ENCODE data around the gene PMEPA1. TPM values are rescaled to one million over a fixed set of nuclear protein-coding genes. Genes with fewer than 3 reads are reported as not detected.

Gene PMEPA1
- total and polyA plus RNA-seq, 3 experiments from 2014 or later = 0.30 to 4.4 (median 3.8) TPM

GRCh38 chr20:57620999-57621398 lies 88.8 kb downstream of the PMEPA1 start:
- Histone ChIP-seq H3K27me3 (ENCODE audit: insufficient read depth, low read length, poor library complexity, severe bottlenecking) (no peaks in the 10 kb centered on the region), H3K4me3 (ENCODE audit: low read length) (peak overlapping the region; percentile 56), H3K9me3 (ENCODE audit: low read length) (no peaks in the 10 kb centered on the region), H3K27ac (ENCODE audit: low read depth, low read length) (peak overlapping the region; percentile 84), H3K4me1 (ENCODE audit: insufficient read depth, low read length) (peaks cover 72% of the 10 kb centered on the region), H3K36me3 (ENCODE audit: insufficient read depth, low read length) (no peaks in the 10 kb centered on the region)
- POLR2A ChIA-PET = interaction anchor here (0.7 to 2.6 kb wide), 3 partner anchors 8 to 224 kb away, joined by 3 to 46 read pairs (median 16); no protein-coding TSS in a partner anchor
- CTCF ChIA-PET = interaction anchor here (1.1 to 10.5 kb wide), 11 partner anchors 8 to 89 kb away, joined by 3 to 92 read pairs (median 9); partner anchors contain the start of gene PMEPA1
- peak overlapping the region; percentile 82 to 97 (median 93) for H3K4me3 Mint-ChIP-seq
- H3K9me3 Mint-ChIP-seq = peaks cover 0 to 7% (median 2%) of the 10 kb centered on the region in 5 donors
- peaks cover 59 to 80% (median 67%) of the 10 kb centered on the region in 3 donors for H3K4me1 Mint-ChIP-seq
- peak in 2 of 5 donors; percentile 29 to 53 for DNase-seq
- H3K27me3 Mint-ChIP-seq = peaks cover 0 to 3% of the 10 kb centered on the region in 2 donors
- peaks cover 2 to 14% (median 13%) of the 10 kb centered on the region in 3 donors for H3K36me3 Mint-ChIP-seq
- H3K27ac Mint-ChIP-seq = peak overlapping the region; percentile 94 to 99 (median 96)

- Histone ChIP-seq H3K4me3 (ENCODE audit: low read length) (peak within 1 kb of the TSS; percentile 56), H3K4me1 (ENCODE audit: insufficient read depth, low read length) (peaks cover 76% of the 10 kb centered on the region), H3K9me3 (ENCODE audit: low read length) (no peaks in the 10 kb centered on the region), H3K27ac (ENCODE audit: low read depth, low read length) (peak within 1 kb of the TSS; percentile 84), H3K36me3 (ENCODE audit: insufficient read depth, low read length) (peaks cover 6% of the 10 kb centered on the region), H3K27me3 (ENCODE audit: insufficient read depth, low read length, poor library complexity, severe bottlenecking) (no peaks in the 10 kb centered on the region)
- peaks cover 0 to 7% (median 2%) of the 10 kb centered on the region in 5 donors for H3K9me3 Mint-ChIP-seq
- H3K4me3 Mint-ChIP-seq = peak within 1 kb of the TSS; percentile 82 to 97 (median 93)
- H3K4me1 Mint-ChIP-seq = peaks cover 57 to 81% (median 61%) of the 10 kb centered on the region in 3 donors
- peaks cover 2 to 20% (median 9%) of the 10 kb centered on the region in 3 donors for H3K36me3 Mint-ChIP-seq
- H3K27ac Mint-ChIP-seq = peak within 1 kb of the TSS; percentile 94 to 99 (median 96)
- peaks cover 0 to 3% of the 10 kb centered on the region in 2 donors for H3K27me3 Mint-ChIP-seq
- ChIA-PET CTCF (interaction anchor here (1.0 to 10.5 kb wide), 14 partner anchors 8 to 589 kb away, joined by 3 to 92 read pairs (median 6); partner anchors contain the start of gene PMEPA1), POLR2A (interaction anchor here (0.7 to 2.6 kb wide), 6 partner anchors 9 to 1032 kb away, joined by 3 to 46 read pairs (median 8); partner anchors contain the start of gene PMEPA1)
- peak; percentile 47 to 78 (median 66) for DNase-seq
Measured at GRCh38 chr20:57620274-57620990, 89.4 kb downstream of the PMEPA1 start, which contains the start of gene ZBP1. Gene ZBP1, minus strand, starts transcription at chr20:57620426. Its CDS starts 131 bp downstream, at chr20:57620295.

GRCh38 chr20:57619051-57619831 lies 90.6 kb downstream of the PMEPA1 start:
- Histone ChIP-seq H3K4me3 (ENCODE audit: low read length) (peak overlapping the region; percentile 56), H3K27ac (ENCODE audit: low read depth, low read length) (peak overlapping the region; percentile 84), H3K4me1 (ENCODE audit: insufficient read depth, low read length) (peaks cover 81% of the 10 kb centered on the region), H3K36me3 (ENCODE audit: insufficient read depth, low read length) (peaks cover 17% of the 10 kb centered on the region), H3K27me3 (ENCODE audit: insufficient read depth, low read length, poor library complexity, severe bottlenecking) (no peaks in the 10 kb centered on the region), H3K9me3 (ENCODE audit: low read length) (no peaks in the 10 kb centered on the region)
- H3K4me1 Mint-ChIP-seq = peaks cover 53 to 80% (median 57%) of the 10 kb centered on the region in 3 donors
- H3K4me3 Mint-ChIP-seq = peak overlapping the region; percentile 82 to 97 (median 93)
- H3K27ac Mint-ChIP-seq = peak overlapping the region; percentile 94 to 99 (median 96)
- H3K36me3 Mint-ChIP-seq = peaks cover 0 to 30% (median 6%) of the 10 kb centered on the region in 3 donors
- CTCF ChIA-PET = interaction anchor here (1.0 to 10.5 kb wide), 13 partner anchors 9 to 590 kb away, joined by 3 to 92 read pairs (median 6); partner anchors contain the start of gene PMEPA1
- peaks cover 0 to 3% of the 10 kb centered on the region in 2 donors for H3K27me3 Mint-ChIP-seq
- peak; percentile 56 to 86 (median 80) for DNase-seq
- POLR2A ChIA-PET = interaction anchor here (0.7 to 2.6 kb wide), 6 partner anchors 10 to 691 kb away, joined by 3 to 46 read pairs (median 8); partner anchors contain the start of gene PMEPA1
- H3K9me3 Mint-ChIP-seq = no peaks in the 10 kb centered on the region

GRCh38 chr20:57618764-57619050 lies 91.1 kb downstream of the PMEPA1 start:
- peak overlapping the region; percentile 94 to 99 (median 96) for H3K27ac Mint-ChIP-seq
- Histone ChIP-seq H3K27me3 (ENCODE audit: insufficient read depth, low read length, poor library complexity, severe bottlenecking) (no peaks in the 10 kb centered on the region), H3K4me1 (ENCODE audit: insufficient read depth, low read length) (peaks cover 81% of the 10 kb centered on the region), H3K9me3 (ENCODE audit: low read length) (no peaks in the 10 kb centered on the region), H3K27ac (ENCODE audit: low read depth, low read length) (peak overlapping the region; percentile 84), H3K4me3 (ENCODE audit: low read length) (peak overlapping the region; percentile 56), H3K36me3 (ENCODE audit: insufficient read depth, low read length) (peaks cover 17% of the 10 kb centered on the region)
- no peaks in the 10 kb centered on the region for H3K9me3 Mint-ChIP-seq
- peaks cover 0 to 31% (median 7%) of the 10 kb centered on the region in 3 donors for H3K36me3 Mint-ChIP-seq
- peaks cover 53 to 80% (median 57%) of the 10 kb centered on the region in 3 donors for H3K4me1 Mint-ChIP-seq
- H3K4me3 Mint-ChIP-seq = peak overlapping the region; percentile 82 to 97 (median 93)
- ChIA-PET CTCF (interaction anchor here (1.1 to 10.5 kb wide), 6 partner anchors 10 to 91 kb away, joined by 3 to 92 read pairs (median 24); partner anchors contain the start of gene PMEPA1), POLR2A (interaction anchor here (1.5 to 2.6 kb wide), 3 partner anchors 11 to 221 kb away, joined by 6 to 46 read pairs (median 16); partner anchors contain the start of gene PMEPA1)
- peaks cover 0 to 3% of the 10 kb centered on the region in 2 donors for H3K27me3 Mint-ChIP-seq
- no peak for DNase-seq

GRCh38 chr20:57618091-57618763 lies 91.6 kb downstream of the PMEPA1 start:
- Histone ChIP-seq H3K27me3 (ENCODE audit: insufficient read depth, low read length, poor library complexity, severe bottlenecking) (no peaks in the 10 kb centered on the region), H3K27ac (ENCODE audit: low read depth, low read length) (peak overlapping the region; percentile 84), H3K9me3 (ENCODE audit: low read length) (no peaks in the 10 kb centered on the region), H3K4me3 (ENCODE audit: low read length) (peak overlapping the region; percentile 56), H3K36me3 (ENCODE audit: insufficient read depth, low read length) (peaks cover 17% of the 10 kb centered on the region), H3K4me1 (ENCODE audit: insufficient read depth, low read length) (peaks cover 80% of the 10 kb centered on the region)
- Mint-ChIP-seq H3K36me3 (peaks cover 0 to 36% (median 9%) of the 10 kb centered on the region in 3 donors), H3K4me1 (peaks cover 53 to 77% (median 57%) of the 10 kb centered on the region in 3 donors), H3K27me3 (peaks cover 0 to 3% of the 10 kb centered on the region in 2 donors), H3K4me3 (peak overlapping the region; percentile 82 to 97 (median 93)), H3K9me3 (no peaks in the 10 kb centered on the region), H3K27ac (peak overlapping the region; percentile 94 to 99 (median 96))
- CTCF ChIA-PET = interaction anchor here (1.1 to 10.5 kb wide), 6 partner anchors 11 to 563 kb away, joined by 3 to 92 read pairs (median 24); partner anchors contain the start of gene PMEPA1
- POLR2A ChIA-PET = interaction anchor here (1.0 to 2.6 kb wide), 2 partner anchors 11 to 20 kb away, joined by 3 to 46 read pairs; no protein-coding TSS in a partner anchor
- DNase-seq = peak in 2 of 5 donors; percentile 20 to 46

- no peaks in the 10 kb centered on the region for H3K9me3 ChIP-seq (ENCODE audit: low read length)
- ChIA-PET POLR2A (interaction anchor here (1.0 kb wide), 1 partner anchor 19 kb away, joined by 3 read pairs; no protein-coding TSS in a partner anchor), CTCF (interaction anchor here (1.2 to 10.5 kb wide), 4 partner anchors 12 to 564 kb away, joined by 3 to 92 read pairs (median 26); no protein-coding TSS in a partner anchor)
- peaks cover 0 to 44% (median 12%) of the 10 kb centered on the region in 3 donors for H3K36me3 Mint-ChIP-seq
- H3K4me3 ChIP-seq (ENCODE audit: low read length) = no peak overlapping the region
- H3K4me1 Mint-ChIP-seq = peaks cover 47 to 68% (median 49%) of the 10 kb centered on the region in 3 donors
- H3K4me1 ChIP-seq (ENCODE audit: insufficient read depth, low read length) = peaks cover 70% of the 10 kb centered on the region
- no peaks in the 10 kb centered on the region for H3K27me3 ChIP-seq (ENCODE audit: insufficient read depth, low read length, poor library complexity, severe bottlenecking)
- no peak overlapping the region for H3K27ac ChIP-seq (ENCODE audit: low read depth, low read length)
- H3K9me3 Mint-ChIP-seq = no peaks in the 10 kb centered on the region
- peak overlapping the region; percentile 70 to 99 (median 96) for H3K27ac Mint-ChIP-seq
- peaks cover 0 to 3% of the 10 kb centered on the region in 2 donors for H3K27me3 Mint-ChIP-seq
- H3K36me3 ChIP-seq (ENCODE audit: insufficient read depth, low read length) = peaks cover 17% of the 10 kb centered on the region
- no peak for DNase-seq
- H3K4me3 Mint-ChIP-seq = peak overlapping the region in 6 of 7 donors; percentile 40 to 96 (median 92)
Measured at GRCh38 chr20:57617079-57617795, 92.6 kb downstream of the PMEPA1 start.

All from CD8-positive, alpha-beta memory T cell (primary cell).